ENCODE results near the gene JUND. TPM values are rescaled to one million over a fixed set of nuclear protein-coding genes. Genes with fewer than 3 reads are reported as not detected.
A peak's percentile ranks its signal among the peaks of the same experiment; 100 is the strongest.

JUND gene
- total RNA-seq, 1 donor from 2014 or later, result 61.5 TPM

- no peak for ATAC-seq
Measured at GRCh38 chr19:18266771-18267686, 14.4 kb downstream of the JUND start.

GRCh38 chr19:18265582-18265981 is 15.8 kb downstream of the JUND start:
- no peak for ATAC-seq

- ATAC-seq, result peak; percentile 5
Measured at GRCh38 chr19:18264971-18265540, 16.4 kb downstream of the JUND start.

- peak; percentile 5 for ATAC-seq
Measured at GRCh38 chr19:18264137-18264854, 17.1 kb downstream of the JUND start.

GRCh38 chr19:18263324-18264136 is 17.9 kb downstream of the JUND start:
- ATAC-seq, result no peak

GRCh38 chr19:18262917-18263316 is 18.5 kb downstream of the JUND start:
- no peak for ATAC-seq

GRCh38 chr19:18262144-18262543 is 19.3 kb downstream of the JUND start:
- ATAC-seq, result no peak

- ATAC-seq, result no peak
Measured at GRCh38 chr19:18261474-18261873, 19.9 kb downstream of the JUND start.

- no peak for ATAC-seq
Measured at GRCh38 chr19:18259893-18260292, 21.5 kb downstream of the JUND start.

GRCh38 chr19:18257503-18258470 is 23.6 kb downstream of the JUND start:
- ATAC-seq, result no peak

GRCh38 chr19:18254546-18255503 is 26.6 kb downstream of the JUND start:
- peak; percentile 74 for ATAC-seq

GRCh38 chr19:18253716-18254115 is 27.7 kb downstream of the JUND start:
- peak; percentile 88 for ATAC-seq

- no peak for ATAC-seq
Measured at GRCh38 chr19:18253130-18253529, 28.3 kb downstream of the JUND start.

- ATAC-seq, result no peak
Measured at GRCh38 chr19:18252370-18252717, 29.1 kb downstream of the JUND start.

- ATAC-seq, result peak; percentile 57
Measured at GRCh38 chr19:18251587-18252369, 29.6 kb downstream of the JUND start.

GRCh38 chr19:18249834-18250233 is 31.6 kb downstream of the JUND start:
- no peak for ATAC-seq

- no peak for ATAC-seq
Measured at GRCh38 chr19:18245297-18245696, 36.1 kb downstream of the JUND start.

- no peak for ATAC-seq
Measured at GRCh38 chr19:18239303-18239702, 42.1 kb downstream of the JUND start.

GRCh38 chr19:18234194-18234593 is 47.2 kb downstream of the JUND start:
- ATAC-seq, result no peak

Measured in esophagus mucosa (tissue), 1 donor.